H9 (cell line): Measurements from ENCODE around the gene TIAM2. TPM values are rescaled to one million over a fixed set of nuclear protein-coding genes. Genes with fewer than 3 reads are reported as not detected.

ENCODE experiments used
- DNase-seq: peaks from one replicate; pipeline ENCODE4 v3.0.0-alpha.2; 2017
- H2AFZ ChIP-seq: one replicate; pipeline ENCODE4 v1.6.1; 2013; ENCODE audit warnings: mild to moderate bottlenecking, low read length, control low read depth, moderate library complexity
- H2AK5ac ChIP-seq: 2 replicates; pipeline ENCODE4 v1.6.1; 2013; ENCODE audit warnings: low read length, control low read depth, mixed read lengths; ENCODE audit not compliant: insufficient read length
- H2BK120ac ChIP-seq: one replicate; pipeline ENCODE4 v1.6.1; 2013; ENCODE audit warnings: low read depth, mild to moderate bottlenecking, low read length, control low read depth, inconsistent platforms; ENCODE audit not compliant: poor library complexity, severe bottlenecking
- H2BK12ac ChIP-seq: 2 replicates; pipeline ENCODE4 v1.6.1; 2013; ENCODE audit warnings: low read length, control low read depth, mixed read lengths, low read depth; ENCODE audit not compliant: insufficient read length
- H2BK15ac ChIP-seq: 2 replicates; pipeline ENCODE4 v1.6.1; 2013; ENCODE audit warnings: low read depth, low read length, control low read depth
- H2BK20ac ChIP-seq: one replicate; pipeline ENCODE4 v1.6.1; 2013; ENCODE audit warnings: low read depth, mild to moderate bottlenecking, low read length, control low read depth, inconsistent platforms; ENCODE audit not compliant: poor library complexity, severe bottlenecking
- H2BK5ac ChIP-seq: 2 replicates; pipeline ENCODE4 v1.6.1; 2013; ENCODE audit warnings: low read length, control low read depth, mixed read lengths; ENCODE audit not compliant: insufficient read length
- H3K14ac ChIP-seq: 2 replicates; pipeline ENCODE4 v1.6.1; 2013; ENCODE audit warnings: low read length, control low read depth; ENCODE audit not compliant: insufficient read depth
- H3K18ac ChIP-seq: 2 replicates; pipeline ENCODE4 v1.6.1; 2013; ENCODE audit warnings: low read depth, mild to moderate bottlenecking, mixed read lengths, low read length, control low read depth; ENCODE audit not compliant: insufficient read length
- H3K23ac ChIP-seq: 2 replicates; pipeline ENCODE4 v1.6.1; 2013; ENCODE audit warnings: low read length, control low read depth, mixed read lengths, low read depth; ENCODE audit not compliant: insufficient read length
- H3K23me2 ChIP-seq: 2 replicates; pipeline ENCODE4 v1.6.1; 2013; ENCODE audit warnings: low read depth, mild to moderate bottlenecking, mixed read lengths, low read length, control low read depth; ENCODE audit not compliant: insufficient read length, poor library complexity, severe bottlenecking
- H3K27ac ChIP-seq: 2 replicates; pipeline ENCODE4 v1.5.1; 2013; ENCODE audit warnings: low read length, control low read depth, mixed read lengths, low read depth; ENCODE audit not compliant: insufficient read length
- H3K27me3 ChIP-seq: 2 replicates; pipeline ENCODE4 v1.6.1; 2013; ENCODE audit warnings: low read length, control low read depth, inconsistent platforms; ENCODE audit not compliant: insufficient read depth
- H3K4ac ChIP-seq: 2 replicates; pipeline ENCODE4 v1.6.1; 2013; ENCODE audit warnings: low read depth, mild to moderate bottlenecking, control low read depth, inconsistent platforms, low read length, moderate library complexity
- H3K4me1 ChIP-seq: 2 replicates; pipeline ENCODE4 v1.6.1; 2013; ENCODE audit warnings: low read length, control low read depth, inconsistent platforms; ENCODE audit not compliant: insufficient read depth
- H3K4me2 ChIP-seq: 2 replicates; pipeline ENCODE4 v1.6.1; 2013; ENCODE audit warnings: low read length, control low read depth, mixed read lengths; ENCODE audit not compliant: insufficient read length, insufficient read depth
- H3K56ac ChIP-seq: 2 replicates; pipeline ENCODE4 v1.6.1; 2013; ENCODE audit warnings: low read depth, mild to moderate bottlenecking, mixed read lengths, low read length, control low read depth; ENCODE audit not compliant: insufficient read length
- H3K79me1 ChIP-seq: 2 replicates; pipeline ENCODE4 v1.6.1; 2013; ENCODE audit warnings: low read depth, mild to moderate bottlenecking, moderate library complexity, low read length, control low read depth, inconsistent platforms; ENCODE audit not compliant: insufficient read depth, poor library complexity, severe bottlenecking
- H3K79me2 ChIP-seq: 2 replicates; pipeline ENCODE4 v1.6.1; 2013; ENCODE audit warnings: low read length, control low read depth, inconsistent platforms; ENCODE audit not compliant: insufficient read depth
- H3K9ac ChIP-seq: 2 replicates; pipeline ENCODE4 v1.6.1; 2013; ENCODE audit warnings: low read length, control low read depth, mixed read lengths; ENCODE audit not compliant: insufficient read length; ENCODE audit errors: extremely low read depth
- H3K9me3 ChIP-seq: one replicate; pipeline ENCODE4 v1.6.1; 2013; ENCODE audit warnings: low read depth, low read length, inconsistent platforms; ENCODE audit not compliant: control insufficient read depth
- H3T11ph ChIP-seq: one replicate; pipeline ENCODE4 v1.6.1; 2013; ENCODE audit warnings: mild to moderate bottlenecking, low read length, control low read depth, inconsistent platforms
- H4K20me1 ChIP-seq: one replicate; pipeline ENCODE4 v1.6.1; 2013; ENCODE audit not compliant: control insufficient read depth, insufficient read length, insufficient read depth
- H4K5ac ChIP-seq: 2 replicates; pipeline ENCODE4 v1.6.1; 2013; ENCODE audit warnings: low read depth, mild to moderate bottlenecking, mixed read lengths, low read length, control low read depth; ENCODE audit not compliant: insufficient read length
- H4K8ac ChIP-seq: replicated peaks from 2 replicates; pipeline ENCODE4 v1.6.1; 2013; ENCODE audit warnings: low read length, control low read depth, mixed read lengths, low read depth; ENCODE audit not compliant: insufficient read length
- H4K91ac ChIP-seq: 2 replicates; pipeline ENCODE4 v1.6.1; 2013; ENCODE audit warnings: low read depth, mild to moderate bottlenecking, moderate library complexity, mixed read lengths, low read length, control low read depth; ENCODE audit not compliant: insufficient read length
- H3K27ac Mint-ChIP-seq, 3 experiments: 2 replicates in 2 of 3; 3 replicates in 1 of 3; pipeline ENCODE4 v1.8.0; 2020 to 2021; ENCODE audit warnings: mixed read lengths in 3 of 3, mild to moderate bottlenecking in 1 of 3, moderate library complexity in 1 of 3
- H3K27me3 Mint-ChIP-seq: 2 replicates; pipeline ENCODE4 v1.8.0; 2021; ENCODE audit warnings: low read depth, mild to moderate bottlenecking, moderate library complexity, mixed read lengths
- H3K36me3 Mint-ChIP-seq, 3 experiments: 2 replicates in 2 of 3; 3 replicates in 1 of 3; pipeline ENCODE4 v1.8.0; 2020 to 2021; ENCODE audit warnings: low read depth in 3 of 3, mixed read lengths in 3 of 3; ENCODE audit not compliant: insufficient read depth in 1 of 3
- H3K4me1 Mint-ChIP-seq, 2 experiments: 2 replicates each; pipeline ENCODE4 v1.8.0; 2020; ENCODE audit warnings: mixed read lengths in 2 of 2
- H3K4me3 Mint-ChIP-seq, 2 experiments: 2 replicates in 1 of 2; 3 replicates in 1 of 2; pipeline ENCODE4 v1.8.0; 2020 to 2021; ENCODE audit warnings: mild to moderate bottlenecking in 2 of 2, mixed read lengths in 2 of 2, moderate library complexity in 1 of 2
- H3K9me3 Mint-ChIP-seq, 2 experiments: 2 replicates in 1 of 2; 3 replicates in 1 of 2; pipeline ENCODE4 v1.8.0; 2020; ENCODE audit warnings: mild to moderate bottlenecking in 2 of 2, mixed read lengths in 2 of 2, moderate library complexity in 1 of 2
- CTCF ChIP-seq: fragments of 200-600 bp; sonication (generic); conservative IDR thresholded peaks from 3 replicates; pipeline ENCODE4 v1.8.0; 2021; ENCODE audit warnings: antibody characterized with exemption, mild to moderate bottlenecking
- WGBS: extraction: QIAGEN DNeasy Blood & Tissue Kit; methylation state at CpG from one replicate; pipeline ENCODE4 v1.1.7; 2013; ENCODE audit warnings: missing lambda C conversion rate, low lambda C conversion rate, mixed read lengths; ENCODE audit not compliant: insufficient read length; ENCODE audit errors: extremely low coverage; 5-methylcytosine and 5-hydroxymethylcytosine counted together
- total RNA-seq: library from RNA; stranded (reverse); gene quantifications from 2 replicates; pipeline ENCODE4 v1.2.1, GENCODE V29; 2021

Gene TIAM2
- total RNA-seq, 1 experiment from 2014 or later: 6.3 TPM

- Histone ChIP-seq H3K14ac (no peak overlapping the region), H3K79me2 (0 out of 2 replicates have a peak, but pooled peaks cover 2% of the 10 kb centered on the region), H4K91ac (no peak overlapping the region), H3K27ac (no peak overlapping the region), H3K18ac (no peak overlapping the region), H3K27me3 (no peaks in the 10 kb centered on the region), H4K8ac (no peak overlapping the region), H3K23me2 (no peaks in the 10 kb centered on the region), H3K23ac (no peak overlapping the region), H2BK120ac (no peak overlapping the region), H2BK12ac (no peak overlapping the region), H2AFZ (no peak overlapping the region), H3K4me1 (no peaks in the 10 kb centered on the region; the same call in 1 of the 2 replicates), H3K9ac (no peak overlapping the region), H3K4me2 (no peak overlapping the region), H3K4ac (no peak overlapping the region), H3T11ph (no peak overlapping the region), H2BK15ac (no peak overlapping the region), H2BK5ac (no peak overlapping the region), H2AK5ac (no peak overlapping the region), H3K56ac (no peak overlapping the region), H3K9me3 (no peaks in the 10 kb centered on the region), H4K20me1 (no peaks in the 10 kb centered on the region), H3K79me1 (no peaks in the 10 kb centered on the region), H4K5ac (no peak overlapping the region), H2BK20ac (no peak overlapping the region)
- Mint-ChIP-seq H3K27ac (peak overlapping the region in 2 of 3 experiments; percentile 78 to 90; a peak in 6 of 7 replicates), H3K4me1 (peaks cover 25 to 32% of the 10 kb centered on the region in 2 experiments), H3K36me3 (peaks cover 24 to 50% (median 46%) of the 10 kb centered on the region in 3 experiments; a peak in 6 of 7 replicates), H3K9me3 (no peaks in the 10 kb centered on the region), H3K27me3 (no peaks in the 10 kb centered on the region), H3K4me3 (no peak overlapping the region)
- TF ChIP-seq CTCF: peak; percentile 61
- WGBS: no CpG with 5 or more reads among the region's 11 CpGs
- peak; percentile 74 for DNase-seq
Measured at GRCh38 chr6:155261111-155261900, 266.2 kb downstream of the TIAM2 start.
